ENCODE results near the gene TTC23L.

Gene TTC23L

DNA sequence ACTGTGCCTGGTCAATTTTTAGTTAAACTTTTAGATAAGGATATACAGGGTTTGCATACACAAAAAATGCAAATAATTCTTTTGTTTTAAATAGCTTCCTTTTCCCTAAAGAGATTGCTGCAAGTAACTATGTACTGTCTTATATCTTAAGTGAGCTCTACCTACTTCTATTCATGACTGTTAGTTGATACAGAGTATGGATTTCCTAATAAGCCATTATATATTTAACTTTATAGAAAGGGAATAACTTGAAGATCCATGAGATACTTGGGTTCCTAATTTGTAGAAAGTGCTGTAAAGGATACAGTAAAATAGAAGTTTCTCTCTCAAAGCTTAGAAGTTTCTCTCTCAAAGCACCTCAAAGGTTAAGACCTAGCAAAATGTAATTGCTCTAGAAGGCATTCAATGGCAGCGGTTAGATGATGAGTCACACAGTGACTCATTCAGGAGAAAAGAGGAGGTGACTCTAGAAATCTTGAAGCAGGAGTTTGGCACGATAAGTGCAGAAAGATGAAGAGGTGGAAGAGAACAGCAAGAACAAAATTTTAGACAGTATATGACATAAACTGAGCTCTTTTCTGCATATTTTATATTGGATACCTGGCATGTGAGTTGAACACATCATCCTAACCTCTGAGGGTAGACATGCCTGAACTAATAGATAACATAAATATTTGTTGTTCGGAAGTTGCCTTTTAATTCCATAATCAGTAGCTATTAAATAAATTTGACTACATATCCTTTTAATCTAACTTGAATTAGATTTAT lies 84.9 kb downstream of the TTC23L start:
- FAIRE-seq: no peak

- no peak for FAIRE-seq
Observed at GRCh38 chr5:34924462-34924765, 85.5 kb downstream of the TTC23L start.

DNA sequence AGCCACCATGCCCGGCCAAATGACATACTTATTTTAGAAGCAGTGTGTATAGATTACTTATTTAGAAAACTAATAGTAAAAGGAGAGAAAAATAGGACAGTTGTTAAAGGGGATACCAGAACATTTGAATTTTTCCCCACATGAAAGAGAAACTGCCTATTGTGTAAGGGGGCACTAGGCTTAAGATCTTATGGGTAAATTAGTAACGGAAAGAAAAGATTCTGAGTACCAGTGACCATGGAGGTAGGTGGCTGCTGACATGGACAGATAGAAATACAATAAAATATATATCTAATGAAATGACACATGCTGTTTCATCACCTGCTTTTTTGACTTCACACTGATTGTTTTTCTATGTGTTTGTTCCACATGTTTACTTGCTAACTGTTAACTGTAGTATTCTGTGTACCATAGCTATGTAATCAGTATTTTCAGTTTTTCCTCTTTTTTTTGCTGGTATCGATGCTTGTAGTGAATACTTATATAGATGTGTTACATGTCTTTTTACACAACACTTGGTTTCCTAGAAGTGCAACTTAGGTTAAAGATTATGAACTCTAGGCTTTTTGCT lies 87.4 kb downstream of the TTC23L start:
- no peak for FAIRE-seq

DNA sequence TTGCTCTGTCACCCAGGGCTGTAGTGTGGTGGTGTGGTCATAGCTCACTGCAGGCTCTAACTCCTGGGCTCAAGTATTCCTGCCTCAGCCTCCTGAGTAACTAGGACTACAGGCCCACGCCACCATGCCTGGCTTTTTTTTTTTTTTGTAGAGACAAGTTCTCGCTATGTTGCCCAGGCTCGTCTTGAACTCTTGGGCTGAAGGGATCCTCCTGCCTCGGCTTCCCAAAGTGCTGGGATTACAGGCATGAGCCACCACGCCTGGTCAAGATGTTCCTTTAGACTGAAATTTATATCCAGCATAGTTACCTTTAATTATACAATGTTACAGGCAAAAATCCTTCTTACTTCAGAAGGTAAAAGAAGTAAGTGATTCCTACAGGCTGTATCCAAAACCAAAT lies 88.8 kb downstream of the TTC23L start:
- FAIRE-seq: no peak

DNA sequence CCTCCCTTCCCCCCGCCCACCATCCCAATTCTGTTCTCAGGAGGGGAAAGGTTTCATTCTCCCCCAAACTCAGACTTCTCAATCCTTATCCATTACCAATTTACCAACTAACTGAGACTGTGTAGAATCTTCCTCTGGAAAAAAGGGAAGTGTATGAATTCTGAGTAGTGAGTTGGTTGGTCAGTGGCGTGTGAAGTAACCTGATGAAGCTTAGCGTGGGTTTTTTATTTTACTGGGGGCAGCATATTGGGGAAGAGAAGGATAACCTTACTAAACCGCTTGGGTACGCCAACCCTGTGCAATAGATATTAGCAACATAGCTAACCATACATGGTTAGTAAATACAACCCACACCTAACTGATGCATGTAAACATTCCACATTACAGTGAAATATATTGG lies 89.3 kb downstream of the TTC23L start:
- FAIRE-seq: no peak

DNA sequence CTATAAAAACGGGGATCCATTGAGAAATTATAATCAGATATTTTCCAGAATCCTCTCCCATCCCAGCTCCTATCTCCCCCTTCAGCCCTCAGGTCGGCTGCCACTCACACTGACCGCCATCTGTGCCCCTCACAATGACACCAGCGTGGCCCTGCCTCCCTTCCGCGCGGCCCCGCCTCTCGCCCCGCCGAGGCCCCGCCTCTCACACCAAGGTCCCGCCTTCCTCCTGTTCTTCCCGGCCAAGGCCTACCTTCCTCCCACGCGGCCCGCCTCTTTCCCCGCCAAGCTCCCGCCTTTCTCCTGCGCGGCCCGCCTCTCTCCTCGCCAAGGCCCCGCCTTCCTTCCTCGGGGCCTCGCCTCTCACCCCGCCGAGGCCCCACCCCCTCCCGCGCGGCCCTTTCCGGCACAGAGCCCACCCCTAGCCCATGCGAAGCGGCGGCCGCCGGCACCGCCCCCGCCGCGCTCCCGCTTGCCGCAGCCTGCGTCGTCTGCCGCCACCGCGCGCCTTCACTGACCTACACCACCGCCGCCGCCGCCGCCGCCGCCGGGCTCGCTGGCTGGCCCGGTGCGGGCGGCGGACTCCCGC lies 90.3 kb downstream of the TTC23L start, which contains the start of gene DNAJC21:
DNAJC21 (plus strand) TSS at position 426 of the 586 bp plus-strand sequence. CDS start 261 bp downstream, outside the sequence.
- no peak for FAIRE-seq

DNA sequence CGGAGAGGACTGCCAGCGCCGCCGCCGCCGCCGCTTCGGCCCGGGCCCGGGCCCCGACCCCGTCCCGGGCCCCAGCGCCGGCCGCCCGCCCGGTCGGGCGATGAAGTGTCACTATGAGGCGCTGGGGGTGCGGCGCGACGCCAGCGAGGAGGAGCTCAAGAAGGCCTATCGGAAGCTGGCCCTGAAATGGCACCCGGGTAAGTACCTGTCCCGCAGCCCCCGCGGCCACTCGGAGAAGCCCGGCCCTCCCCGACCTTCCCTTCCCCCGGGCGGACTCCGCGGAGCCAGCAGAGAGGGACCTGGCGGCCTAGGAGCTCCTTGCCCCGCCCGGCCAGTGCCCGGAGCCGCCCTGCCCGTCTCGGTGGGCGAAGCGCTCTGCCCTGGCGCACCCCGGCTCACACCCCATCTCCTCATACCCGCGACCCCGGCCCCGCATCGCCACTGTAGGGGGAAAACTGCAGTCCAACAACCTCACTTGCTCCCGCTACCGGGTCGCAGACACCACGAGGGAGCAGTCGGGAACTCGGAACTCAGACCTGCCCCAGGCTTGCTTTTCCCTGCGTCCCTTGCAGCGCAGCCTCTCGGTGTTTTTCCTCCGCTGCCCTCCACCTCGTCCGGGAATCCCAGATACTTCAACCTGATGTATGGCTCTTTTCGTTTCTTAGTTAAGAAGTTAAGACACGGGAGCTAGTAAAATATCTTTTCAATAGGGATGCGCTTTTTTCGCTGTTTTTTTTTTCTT lies 90.9 kb downstream of the TTC23L start:
- no peak for FAIRE-seq

DNA sequence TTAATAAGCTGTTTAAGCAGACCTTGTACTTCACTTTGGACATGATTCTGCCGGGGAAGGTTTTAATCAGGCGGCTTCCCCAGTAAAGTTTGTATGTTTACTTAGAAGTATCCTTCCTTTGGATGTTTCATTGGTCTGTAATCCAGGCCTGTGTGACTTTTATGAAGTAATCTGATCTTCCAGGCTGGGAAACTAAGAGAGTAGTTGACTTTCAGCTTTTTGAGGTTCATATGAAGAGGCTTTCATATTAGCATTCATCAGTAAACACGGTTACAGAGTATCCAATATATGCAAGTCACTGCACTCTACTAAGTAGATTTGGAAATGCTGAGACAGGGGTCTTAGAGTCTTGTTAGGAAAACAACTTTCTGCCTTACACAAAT lies 91.5 kb downstream of the TTC23L start:
- no peak for FAIRE-seq

- no peak for FAIRE-seq
Observed at GRCh38 chr5:34930870-34931269, 91.9 kb downstream of the TTC23L start.

GRCh38 chr5:34932947-34933346 lies 94.0 kb downstream of the TTC23L start:
- FAIRE-seq: no peak

- FAIRE-seq: no peak
Observed at GRCh38 chr5:34941936-34942335, 103.0 kb downstream of the TTC23L start.

DNA sequence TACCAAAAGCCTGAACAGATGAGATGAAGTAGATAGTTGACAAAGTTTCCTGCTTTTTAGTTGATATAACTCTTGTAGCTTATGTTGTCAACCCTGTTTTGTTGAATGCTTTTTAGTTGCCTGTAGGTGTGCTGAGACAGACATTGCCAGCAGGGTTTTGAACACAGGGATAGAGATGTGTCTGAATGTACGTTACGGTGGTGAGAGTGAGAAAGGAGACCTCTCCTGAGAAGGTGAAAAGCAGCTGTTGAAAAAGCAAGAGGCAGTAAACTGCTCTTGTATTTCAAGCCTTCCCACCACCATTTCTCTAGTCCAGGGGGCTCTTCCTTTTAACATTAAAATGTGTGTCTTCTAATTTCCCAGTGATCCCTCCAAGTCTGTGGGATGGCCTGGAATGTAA lies 105.1 kb downstream of the TTC23L start:
- FAIRE-seq: no peak

DNA sequence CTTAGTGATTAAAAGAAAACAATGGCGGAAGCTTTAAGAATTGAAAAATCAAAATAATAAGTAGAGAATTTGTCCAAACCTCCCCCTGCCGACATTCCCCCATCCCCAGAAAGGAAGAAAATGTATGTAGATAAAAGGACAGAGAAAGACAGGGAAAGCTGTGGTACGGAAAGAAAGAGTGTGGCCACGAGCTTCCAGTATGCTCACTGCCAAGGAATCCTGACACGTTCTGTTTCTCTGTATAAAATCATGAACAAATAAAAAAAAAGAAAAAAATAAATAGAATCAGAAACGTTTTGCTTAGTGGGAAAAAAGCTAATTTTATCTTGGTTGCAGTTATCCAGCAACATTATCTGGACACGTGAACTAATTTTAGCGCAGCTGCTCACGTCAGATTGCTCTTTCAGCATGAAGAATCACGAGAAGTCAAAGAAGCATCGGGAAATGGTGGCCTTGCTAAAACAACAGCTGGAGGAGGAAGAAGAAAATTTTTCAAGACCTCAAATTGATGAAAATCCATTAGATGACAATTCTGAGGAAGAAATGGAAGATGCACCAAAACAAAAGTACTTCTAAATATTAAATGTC lies 105.6 kb downstream of the TTC23L start:
- FAIRE-seq: no peak
